Left ventricle myocardium superior (tissue), 1 donor: ENCODE measurements around the gene SRXN1. TPM values are rescaled to one million over a fixed set of nuclear protein-coding genes. Genes with fewer than 3 reads are reported as not detected.
"Not testable (repeated sequence)": the region's sequence is repeated elsewhere in the genome, so short reads cannot be mapped to it uniquely, and the experiment has no call there.

Experiments
- ATAC-seq: fragments of 200-7000 bp; cut with Tn5 transposase; one replicate; pipeline ENCODE4 v1.9.1; 2020; ENCODE audit warnings: mild to moderate bottlenecking, moderate library complexity
- DNase-seq: peaks from one replicate; pipeline ENCODE4 v3.0.0-alpha.2; 2020
- intact Hi-C: fragments of 100-400 bp; cut with micrococcal nuclease; formaldehyde crosslinking; loops from one replicate; pipeline ENCODE4 v1.11.0; 2022
- total RNA-seq: library from RNA; stranded (reverse); fragmentation: NEBNext Ultra II Directional; extraction: Animal tissue kit (Norgen Biotek cat#: 25700); gene quantifications from one replicate; pipeline ENCODE4 v1.2.1, GENCODE V29; 2021
- donor health status: DM: no; HTN: yes; CAD: no; lungs with severe emphysema.

Gene SRXN1
- total RNA-seq, 1 donor from 2014 or later, result 34.6 TPM

DNA sequence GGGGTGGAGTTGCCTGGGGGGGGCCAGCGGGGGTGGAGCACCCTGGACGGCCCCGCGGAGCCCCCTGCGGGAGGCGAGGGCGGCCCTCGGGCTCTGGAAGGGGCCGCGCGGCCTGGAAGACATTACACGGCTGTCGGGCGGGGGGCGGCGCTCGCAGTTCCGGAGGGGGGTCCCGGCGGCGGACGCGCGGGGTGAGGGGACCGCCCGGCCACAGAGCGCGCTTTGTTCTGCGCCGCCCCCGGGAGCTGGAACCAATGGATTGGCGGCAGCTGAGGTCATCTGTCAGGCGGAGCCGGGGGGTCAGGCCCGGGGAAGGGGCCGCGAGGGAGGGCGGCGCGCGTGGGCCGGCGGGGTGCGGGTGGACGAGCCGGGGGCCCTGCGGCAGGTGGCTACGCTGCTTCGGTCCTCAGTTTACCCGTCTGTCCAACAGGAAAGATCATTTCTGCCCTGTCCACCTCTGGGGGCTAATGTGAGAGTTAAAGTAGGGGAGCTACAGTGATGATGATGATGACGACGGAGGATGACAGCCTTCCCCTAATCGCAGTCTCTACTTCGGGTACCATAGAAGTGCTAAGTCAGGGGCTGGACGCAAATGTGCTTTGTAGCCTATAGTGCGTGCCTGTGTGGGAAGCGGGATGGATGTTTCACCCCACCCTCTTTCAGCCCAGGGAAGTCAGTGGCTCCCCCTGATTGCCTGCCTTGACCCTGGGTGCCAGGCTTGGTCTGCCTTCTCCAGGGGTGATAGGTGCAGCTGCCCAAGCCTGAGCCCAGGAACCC lies 10.4 kb downstream of the SRXN1 start:
- intact Hi-C loops, result loop anchor here (5.0 kb wide), 1 partner anchor 80 kb away; no protein-coding TSS in a partner anchor
- DNase-seq (peak; percentile 67), ATAC-seq (peak; percentile 65)

DNA sequence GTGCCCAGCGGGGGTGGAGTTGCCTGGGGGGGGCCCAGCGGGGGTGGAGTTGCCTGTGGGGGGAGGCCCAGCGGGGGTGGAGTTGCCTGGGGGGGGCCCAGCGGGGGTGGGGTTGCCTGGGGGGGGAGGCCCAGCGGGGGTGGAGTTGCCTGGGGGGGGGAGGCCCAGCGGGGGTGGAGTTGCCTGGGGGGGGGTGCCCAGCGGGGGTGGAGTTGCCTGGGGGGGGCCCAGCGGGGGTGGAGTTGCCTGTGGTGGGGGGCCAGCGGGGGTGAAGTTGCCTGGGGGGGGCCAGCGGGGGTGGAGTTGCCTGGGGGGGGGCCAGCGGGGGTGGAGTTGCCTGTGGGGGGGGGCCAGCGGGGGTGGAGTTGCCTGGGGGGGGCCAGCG lies 11.0 kb downstream of the SRXN1 start:
- DNase-seq, ATAC-seq: not testable (repeated sequence)
- intact Hi-C loops, result loop anchor here (5.0 kb wide), 1 partner anchor 80 kb away; no protein-coding TSS in a partner anchor

DNA sequence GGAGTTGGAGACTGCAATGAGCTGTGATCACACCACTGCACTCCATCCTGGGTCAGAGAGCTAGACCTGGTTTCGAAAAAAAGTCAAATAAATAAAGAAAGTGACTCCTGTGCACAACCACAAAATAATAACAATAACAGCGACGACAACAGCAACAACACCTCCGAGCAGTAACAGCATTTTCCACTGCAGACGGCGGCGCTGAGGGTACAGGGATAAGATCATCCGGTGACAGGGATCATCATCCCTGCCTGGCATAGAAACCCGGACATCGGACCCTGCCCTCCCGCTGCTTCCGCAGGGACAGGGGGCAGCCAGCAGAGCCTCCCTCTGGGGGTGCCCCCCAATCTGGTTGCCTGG lies 11.5 kb downstream of the SRXN1 start:
- DNase-seq (no peak), ATAC-seq (no peak)
- intact Hi-C loops, result loop anchor here (5.0 kb wide), 1 partner anchor 79 kb away; no protein-coding TSS in a partner anchor

DNA sequence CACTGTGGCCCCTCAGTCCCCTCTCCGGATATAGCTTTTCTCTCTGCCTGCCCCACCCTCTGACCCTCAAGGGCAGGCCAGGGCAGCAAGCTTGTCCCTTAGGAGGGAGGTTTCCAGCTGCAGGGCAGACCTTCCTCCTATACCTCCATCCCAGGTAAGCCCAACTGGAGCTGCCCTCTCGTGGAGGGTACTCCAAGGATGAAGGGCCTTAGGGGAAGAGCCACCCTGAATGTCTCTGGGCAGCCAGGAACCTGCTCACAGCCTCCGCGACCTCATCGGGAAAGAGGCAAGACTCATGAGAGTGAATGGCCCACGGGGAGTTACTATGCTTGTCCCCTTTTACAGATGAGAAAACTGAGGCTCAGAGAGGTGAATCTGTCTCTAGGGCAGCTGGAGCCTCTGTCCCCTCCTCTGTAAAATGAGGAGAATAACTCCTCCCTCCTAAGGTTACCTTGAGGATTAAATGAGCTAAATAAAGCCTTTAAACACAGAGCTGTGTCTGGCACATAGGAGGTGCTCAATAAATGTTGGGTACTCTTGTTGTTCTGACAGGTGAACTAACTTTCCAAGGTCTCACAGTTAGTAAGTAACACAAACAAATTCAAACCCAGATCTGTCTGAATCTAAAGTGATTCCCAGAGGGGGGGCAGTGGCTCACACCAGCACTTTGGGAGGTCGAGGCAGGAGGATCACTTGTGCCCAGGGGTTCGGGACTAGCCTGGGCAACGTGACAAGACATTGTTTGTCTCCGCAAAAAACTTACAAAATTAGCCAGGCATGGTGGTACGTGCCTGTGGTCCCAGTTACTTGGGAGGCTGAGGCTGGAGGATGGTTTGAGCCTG lies 12.1 kb downstream of the SRXN1 start:
- no peak for ATAC-seq
- intact Hi-C loops, result loop anchor here (5.0 kb wide), 1 partner anchor 79 kb away; no protein-coding TSS in a partner anchor
- DNase-seq, result no peak

DNA sequence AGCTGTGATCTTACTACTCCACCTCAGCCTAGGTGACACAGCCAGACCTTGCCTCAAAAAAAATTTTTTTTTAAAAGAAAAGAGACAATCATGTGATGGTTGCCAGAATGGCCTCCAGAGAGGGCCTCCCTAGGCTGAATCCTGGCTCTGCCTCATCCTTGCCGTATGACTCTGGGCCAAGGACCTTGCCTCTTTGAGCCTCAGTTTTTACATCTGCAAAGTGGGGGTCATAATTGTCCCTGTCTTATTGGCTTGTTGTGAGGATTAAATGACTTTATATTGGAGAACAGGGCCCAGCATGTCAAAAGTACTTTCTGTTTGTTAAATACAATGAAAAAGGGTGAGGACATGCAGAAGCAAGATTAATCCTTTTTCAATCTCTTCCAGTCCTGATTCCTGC lies 14.4 kb downstream of the SRXN1 start:
- intact Hi-C loops, result no loop called here
- ATAC-seq (no peak), DNase-seq (no peak)

DNA sequence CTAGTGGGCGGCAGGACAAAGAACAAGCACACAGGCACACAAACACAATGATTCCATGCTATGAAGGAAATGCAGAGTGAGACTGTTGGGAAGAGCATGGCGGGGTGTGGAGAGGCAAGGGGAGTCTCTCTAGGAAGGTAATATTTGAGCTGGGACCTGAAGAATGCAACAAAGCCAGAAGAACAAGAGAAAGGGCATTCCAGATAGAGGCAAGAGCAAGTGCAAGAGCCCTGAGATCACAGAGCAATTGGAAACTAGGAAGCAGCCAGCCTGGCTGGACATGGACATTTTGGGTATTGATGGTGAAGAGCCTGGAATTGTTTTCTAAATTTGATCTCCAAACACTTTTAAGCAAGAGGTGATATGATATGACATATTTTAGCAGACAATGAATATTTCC lies 15.4 kb downstream of the SRXN1 start:
- intact Hi-C loops, result no loop called here
- DNase-seq (no peak), ATAC-seq (no peak)

DNA sequence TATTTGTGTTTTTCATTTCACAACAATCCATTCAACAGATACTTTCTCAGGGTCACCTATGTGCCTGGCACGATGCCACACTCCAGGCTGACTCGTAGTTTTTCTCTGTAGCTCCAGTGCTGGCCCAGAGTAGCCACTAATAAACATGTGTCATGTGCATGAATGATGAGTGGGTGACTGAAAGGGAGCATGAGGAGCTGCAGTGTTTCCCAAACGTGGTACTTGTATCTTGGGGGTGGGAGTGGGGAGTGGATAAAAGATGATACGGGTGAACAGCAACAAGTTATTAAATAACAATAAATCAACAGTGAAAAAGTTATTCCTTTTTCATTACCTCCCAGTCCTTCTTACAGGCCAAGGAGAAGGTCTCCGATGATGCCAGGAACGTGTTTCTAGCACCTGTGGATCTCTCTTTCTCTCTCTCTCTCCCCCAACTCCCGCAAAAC lies 17.1 kb downstream of the SRXN1 start:
- ATAC-seq (peak; percentile 31), DNase-seq (peak; percentile 35)
- intact Hi-C loops, result no loop called here

DNA sequence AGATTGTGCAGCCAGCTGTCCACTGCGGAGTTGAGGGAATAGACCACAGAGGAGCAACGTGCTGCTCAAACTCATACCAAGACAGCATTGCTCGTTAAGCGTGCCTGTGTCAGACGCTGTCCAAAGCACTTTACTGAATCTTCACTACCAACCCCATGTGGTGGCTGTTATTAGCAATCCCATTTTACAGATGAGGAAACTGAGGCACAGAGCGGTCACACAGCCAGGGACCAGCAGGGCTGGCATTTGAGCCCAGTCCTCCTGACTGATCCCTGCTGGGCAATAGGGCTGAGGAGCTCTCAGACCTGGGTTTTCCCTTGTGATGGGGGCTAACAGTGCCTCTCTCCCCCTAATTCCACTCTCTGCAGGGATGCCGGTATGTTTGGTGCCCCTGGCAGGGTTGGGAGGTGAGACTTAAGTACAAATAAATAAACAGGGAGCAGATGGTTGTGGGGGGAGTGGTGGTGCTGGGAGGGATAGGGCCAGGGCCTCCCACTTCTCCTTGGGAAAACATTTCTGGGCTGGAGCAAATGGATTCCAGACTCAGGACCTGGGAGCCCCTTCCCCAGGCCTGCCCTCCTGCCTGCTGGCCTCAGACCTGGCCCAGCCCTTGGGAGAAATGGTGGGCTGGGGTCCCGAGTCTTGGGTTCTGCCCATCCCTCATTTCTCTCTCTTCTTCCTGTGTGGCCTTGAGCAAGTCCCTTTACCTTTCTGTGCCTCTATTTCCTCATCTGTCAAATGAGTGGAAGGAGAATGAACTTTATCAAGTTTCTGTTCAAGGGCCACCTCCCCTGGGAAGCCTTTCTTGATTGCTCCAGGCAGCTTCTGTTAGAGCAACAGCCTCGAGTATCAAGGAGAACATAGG lies 17.7 kb downstream of the SRXN1 start:
- ATAC-seq, result no peak
- DNase-seq, result no peak
- intact Hi-C loops, result no loop called here

DNA sequence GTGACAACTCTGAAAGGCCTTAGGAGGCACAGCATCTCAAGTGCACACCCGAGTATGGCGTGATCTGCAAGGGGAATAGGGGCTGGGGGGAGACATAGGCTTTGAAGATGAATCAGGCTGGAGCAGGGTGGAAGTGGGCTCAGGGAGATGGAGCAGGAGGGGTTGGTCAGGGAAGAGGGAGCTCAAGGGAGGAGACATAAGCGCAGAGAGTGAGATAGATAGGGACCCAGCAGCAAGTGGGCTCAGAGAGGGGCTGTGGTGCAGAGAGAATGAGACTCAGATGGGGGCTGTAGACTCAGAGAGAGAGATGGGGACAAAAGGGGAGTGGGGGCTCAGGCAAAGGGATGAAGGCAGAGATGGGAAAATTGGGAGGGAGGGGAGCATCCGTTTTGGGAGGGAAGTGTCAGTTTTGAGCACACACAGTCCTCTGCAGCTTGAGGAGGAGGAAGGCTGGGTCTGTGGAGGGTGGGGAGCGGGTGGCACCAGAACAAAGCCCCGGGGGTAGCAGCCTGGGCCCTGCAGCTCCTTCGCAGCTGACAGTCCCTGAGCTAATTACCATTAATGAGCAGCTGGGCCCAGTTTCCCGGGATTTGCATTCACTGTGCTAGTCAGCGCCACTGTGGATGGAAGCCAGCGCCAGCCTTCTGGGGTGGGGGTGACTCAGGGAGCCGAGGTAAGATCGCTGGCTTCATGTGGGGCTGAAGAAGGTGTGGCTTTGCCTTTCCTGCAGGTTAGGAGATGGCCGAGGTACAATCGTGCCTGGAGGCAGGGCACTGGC lies 18.7 kb downstream of the SRXN1 start:
- intact Hi-C loops, result no loop called here
- DNase-seq (no peak), ATAC-seq (no peak)

DNA sequence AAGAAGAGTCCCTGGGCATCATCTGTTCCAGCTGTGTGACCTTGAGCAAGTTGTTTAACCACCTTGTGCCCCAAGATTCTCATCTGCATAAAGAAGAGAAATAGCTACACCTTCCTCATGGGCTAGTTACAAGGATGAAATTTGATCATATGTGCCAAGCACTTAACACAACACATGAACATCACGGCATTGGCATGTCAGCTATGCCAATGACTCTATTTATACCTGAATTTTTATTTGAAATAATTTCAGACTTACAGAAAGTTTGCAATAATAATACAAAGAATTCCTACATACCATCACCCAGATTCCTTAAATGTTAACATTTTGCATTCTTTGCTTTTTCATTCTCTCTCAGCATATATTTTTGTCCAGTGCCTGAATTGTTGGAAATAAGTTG lies 21.9 kb downstream of the SRXN1 start:
- DNase-seq (no peak), ATAC-seq (no peak)
- intact Hi-C loops, result no loop called here

DNA sequence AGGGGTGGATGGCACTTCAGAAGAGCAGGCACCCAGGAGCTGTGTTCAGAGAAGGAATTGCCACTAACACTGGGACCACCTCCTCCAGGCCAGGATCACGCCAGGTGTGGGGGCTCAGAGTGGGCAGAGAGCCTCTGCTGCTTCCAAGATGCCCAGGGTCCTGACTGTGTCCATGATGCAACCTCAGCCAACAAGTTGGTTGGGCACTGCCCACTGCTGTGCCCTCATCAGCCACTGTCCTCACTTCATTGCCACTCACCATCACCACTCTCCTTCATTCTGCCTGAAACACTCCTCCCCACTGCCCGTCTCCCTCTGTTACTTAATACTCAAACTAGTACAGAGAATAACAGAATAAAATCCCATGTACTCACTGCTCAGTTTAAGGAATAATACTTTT lies 26.4 kb downstream of the SRXN1 start:
- DNase-seq (no peak), ATAC-seq (no peak)
- intact Hi-C loops, result no loop called here

DNA sequence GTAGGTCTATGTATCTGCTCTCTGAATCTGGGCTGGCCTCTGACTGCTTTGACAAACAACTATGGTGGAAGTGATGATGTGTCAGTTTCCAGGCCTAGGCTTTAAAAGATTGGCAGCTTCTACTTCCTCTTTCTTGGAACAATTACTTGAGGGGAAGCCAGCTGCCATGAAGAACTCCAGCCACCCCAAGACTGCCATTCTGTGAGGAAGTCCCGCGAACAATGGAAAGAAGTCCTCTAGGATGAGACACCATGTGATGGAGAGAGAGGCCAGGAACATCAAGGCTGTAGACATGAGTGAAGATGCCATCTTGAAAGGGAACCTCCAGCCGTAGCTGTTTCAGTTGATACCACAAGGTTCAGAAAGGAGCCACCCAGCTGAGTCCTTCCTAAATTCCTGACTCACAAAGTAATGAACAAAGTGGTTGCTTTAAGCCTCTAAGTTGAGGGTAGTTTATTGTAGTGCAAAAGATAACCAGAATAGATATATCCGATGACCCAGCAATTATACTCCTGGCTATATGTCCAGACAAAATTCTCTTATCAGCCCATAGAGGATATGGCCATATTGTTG lies 27.6 kb downstream of the SRXN1 start:
- DNase-seq, result no peak
- ATAC-seq, result peak; percentile 22
- intact Hi-C loops, result no loop called here

DNA sequence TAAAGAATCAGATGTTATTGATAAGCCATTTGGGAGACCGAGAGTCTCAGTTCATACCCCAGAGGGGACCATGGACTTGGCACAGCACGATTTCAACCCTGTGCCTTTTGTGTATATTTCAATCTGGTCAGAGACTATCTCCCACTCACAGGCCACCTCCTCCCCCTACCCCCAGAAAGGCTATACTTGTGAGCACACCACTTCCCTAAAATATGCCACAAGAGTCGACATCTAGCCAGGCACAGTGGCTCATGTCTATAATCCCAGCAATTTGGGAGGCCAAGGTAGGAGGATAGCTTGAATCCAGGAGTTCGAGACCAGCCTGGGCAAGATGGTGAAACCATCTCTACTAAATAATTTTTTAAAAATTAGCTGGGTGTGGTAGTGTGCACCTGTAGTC lies 29.3 kb downstream of the SRXN1 start:
- ATAC-seq, result no peak
- DNase-seq, result no peak
- intact Hi-C loops, result no loop called here

DNA sequence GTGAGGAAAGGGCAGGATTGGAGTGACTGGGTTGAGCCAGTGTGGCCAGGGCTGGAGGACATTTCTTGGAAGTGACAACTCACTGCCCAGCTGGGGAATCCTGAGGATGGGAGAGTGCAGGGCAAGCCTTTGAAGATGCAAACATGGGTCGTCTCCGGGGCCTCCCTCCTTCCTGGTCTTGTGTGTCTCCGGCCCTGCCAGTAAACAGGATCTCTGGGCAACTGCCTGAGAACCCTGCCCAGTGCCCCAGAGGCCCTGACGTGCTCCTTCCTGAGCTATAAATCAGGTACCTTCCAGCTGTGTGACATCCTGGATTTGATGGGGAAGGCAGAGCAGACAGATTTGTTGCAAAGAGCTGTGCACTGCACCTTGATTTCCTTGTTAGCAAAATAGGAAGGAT lies 30.0 kb downstream of the SRXN1 start:
- intact Hi-C loops, result no loop called here
- DNase-seq, result no peak
- ATAC-seq, result no peak

DNA sequence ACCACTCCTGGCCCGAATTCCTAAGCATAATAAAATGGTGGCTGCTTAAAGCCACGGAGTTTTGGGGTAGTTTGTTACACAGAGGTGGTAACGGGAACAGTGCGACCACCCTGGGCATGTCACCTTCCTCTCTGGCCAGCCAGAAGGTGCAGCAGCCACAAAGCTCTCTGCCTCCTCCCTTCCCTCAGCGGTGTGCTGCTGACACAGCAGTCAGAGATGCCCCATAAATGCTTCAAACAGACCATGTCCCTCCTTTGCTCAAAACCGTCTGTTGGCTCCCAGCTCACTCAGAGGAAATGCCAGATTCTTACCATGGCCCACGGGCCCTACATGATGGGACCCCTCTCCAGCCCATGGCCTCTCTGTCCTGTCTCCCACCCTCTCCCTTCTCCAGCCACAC lies 30.8 kb downstream of the SRXN1 start:
- intact Hi-C loops, result no loop called here
- DNase-seq, result no peak
- no peak for ATAC-seq

DNA sequence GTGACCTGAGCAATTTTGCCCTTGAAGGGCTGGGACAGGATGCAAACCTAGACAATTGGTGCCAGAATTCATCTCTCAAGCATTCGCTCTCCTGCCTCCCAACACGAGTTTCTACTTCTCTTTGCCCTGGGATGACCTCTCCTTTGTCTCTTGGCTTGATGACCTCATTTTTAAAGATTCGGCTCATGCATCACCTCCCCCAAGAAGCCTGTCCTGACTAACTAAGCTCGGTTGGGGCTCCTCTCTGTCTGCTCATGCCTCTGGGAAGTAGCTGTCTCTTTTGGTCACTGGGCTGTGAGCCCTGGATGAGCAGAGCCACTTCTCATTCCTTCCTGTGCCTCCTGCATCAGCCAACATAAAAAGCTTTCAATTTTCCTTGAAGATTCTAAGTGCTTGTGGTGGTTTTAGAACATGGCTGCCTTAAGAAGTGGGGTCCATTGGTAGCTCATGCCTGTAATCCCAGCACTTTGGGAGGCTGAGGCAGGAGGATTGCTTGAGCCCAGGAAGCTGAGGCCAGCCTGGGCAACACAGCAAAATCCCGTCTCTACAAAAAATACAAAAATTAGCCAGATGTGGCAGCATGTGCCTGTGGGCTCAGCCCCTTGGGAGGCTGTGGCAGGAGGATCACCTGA lies 31.8 kb downstream of the SRXN1 start:
- DNase-seq (no peak), ATAC-seq (no peak)
- intact Hi-C loops, result no loop called here

DNA sequence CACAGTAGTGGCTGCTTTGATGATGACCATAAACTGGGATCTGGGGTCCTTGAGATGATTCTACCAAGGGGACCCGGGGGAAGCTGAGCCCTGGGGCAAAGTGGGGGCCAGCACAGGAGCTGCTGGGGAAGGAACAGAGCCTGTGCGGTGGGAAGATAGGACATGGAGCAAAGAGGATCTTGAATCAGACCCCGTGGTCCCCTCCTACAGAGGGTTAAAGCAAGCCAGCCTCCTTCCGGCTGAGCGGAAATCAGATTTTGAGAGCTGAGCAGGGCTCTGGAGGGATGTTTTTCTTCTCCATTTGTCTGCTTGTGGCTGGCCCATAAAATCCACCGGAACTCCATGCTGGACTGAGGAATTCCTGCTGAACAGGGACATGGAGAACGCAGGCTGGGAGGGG lies 32.8 kb downstream of the SRXN1 start:
- DNase-seq, result no peak
- intact Hi-C loops, result no loop called here

DNA sequence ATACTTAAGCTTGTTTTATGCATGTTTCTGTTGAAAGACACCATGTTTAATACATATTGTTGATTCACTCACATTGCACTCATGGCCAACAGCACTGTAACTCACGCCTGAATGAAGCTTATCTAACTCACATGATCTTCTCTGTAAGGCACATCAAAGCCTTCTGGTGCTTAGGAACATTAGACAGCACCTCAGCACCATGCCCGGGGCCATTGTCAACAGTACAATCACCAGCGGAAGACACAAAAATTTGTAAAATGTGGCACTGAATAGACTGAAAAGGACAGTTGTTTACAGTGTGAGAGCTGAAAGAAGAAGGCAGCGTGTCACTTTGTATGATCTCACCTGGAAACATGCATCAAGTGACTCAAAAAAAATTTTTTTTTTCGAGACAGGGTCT lies 34.0 kb downstream of the SRXN1 start:
- intact Hi-C loops, result no loop called here
- ATAC-seq (peak; percentile 28), DNase-seq (no peak)

More for the DNA sequence above, 32.8 kb downstream of the SRXN1 start:
- ATAC-seq, result no peak
